Fibroblast of the aortic adventitia (primary cell): Measurements from ENCODE around the gene VAC14. TPM values are rescaled to one million over a fixed set of nuclear protein-coding genes. Genes with fewer than 3 reads are reported as not detected.

Experiments
- DNase-seq: peaks from one replicate; pipeline ENCODE4 v3.0.0-alpha.2; 2010; ENCODE audit warnings: low read depth
- H3K4me3 ChIP-seq: 2 replicates; pipeline ENCODE4 v1.5.1; 2011; ENCODE audit warnings: low read depth, mild to moderate bottlenecking, control low read depth, low read length, moderate library complexity
- CTCF ChIP-seq: IDR thresholded peaks from 2 replicates; pipeline ENCODE4 v1.5.1; 2011; ENCODE audit warnings: mild to moderate bottlenecking, low read length, control low read depth, inconsistent platforms; ENCODE audit not compliant: insufficient read depth
- total RNA-seq: library from RNA; depleted of rRNA; stranded (reverse); fragments of >200 nt; gene quantifications from 2 replicates; pipeline ENCODE4 v1.2.3, GENCODE V29; 2012; ENCODE audit warnings: low replicate concordance

Gene VAC14
- total RNA-seq, 1 donor: 29.7 TPM

GRCh38 chr16:70766658-70767057 is 34.3 kb downstream of the VAC14 start:
- no peak for DNase-seq
- TF ChIP-seq CTCF: no peak
- H3K4me3 ChIP-seq: no peak overlapping the region

GRCh38 chr16:70766176-70766575 is 34.8 kb downstream of the VAC14 start:
- no peak for TF ChIP-seq CTCF
- DNase-seq: no peak
- no peak overlapping the region for H3K4me3 ChIP-seq

GRCh38 chr16:70765491-70765890 is 35.5 kb downstream of the VAC14 start:
- no peak for DNase-seq
- no peak for TF ChIP-seq CTCF
- H3K4me3 ChIP-seq: no peak overlapping the region

- no peak for DNase-seq
- no peak overlapping the region for H3K4me3 ChIP-seq
- no peak for TF ChIP-seq CTCF
These were observed 36.3 kb downstream of the VAC14 start for GRCh38 chr16:70764632-70765031.

GRCh38 chr16:70760221-70760620 is 40.7 kb downstream of the VAC14 start:
- no peak overlapping the region for H3K4me3 ChIP-seq
- DNase-seq: no peak
- TF ChIP-seq CTCF: no peak

- no peak overlapping the region for H3K4me3 ChIP-seq
- no peak for DNase-seq
- no peak for TF ChIP-seq CTCF
These were observed 41.3 kb downstream of the VAC14 start for GRCh38 chr16:70759666-70760065.

- no peak overlapping the region for H3K4me3 ChIP-seq
- DNase-seq: no peak
- no peak for TF ChIP-seq CTCF
These were observed 42.2 kb downstream of the VAC14 start for GRCh38 chr16:70758786-70759185.
